SIG-M5 (cell line): Measurements from ENCODE around the gene EOMES.

Experiments
- DNase-seq: peaks from one replicate; lab custom pipeline; 2025; lab: John Stamatoyannopoulos, UW

Gene EOMES

GRCh38 chr3:27720899-27721716 is 1.0 kb downstream of the EOMES start:
- DNase-seq = no peak

- no peak for DNase-seq
Measured at GRCh38 chr3:27719314-27720003, 2.7 kb downstream of the EOMES start.

GRCh38 chr3:27718459-27718858 is 3.7 kb downstream of the EOMES start:
- no peak for DNase-seq

GRCh38 chr3:27717200-27717852 is 4.8 kb downstream of the EOMES start:
- DNase-seq = no peak

- no peak for DNase-seq
Measured at GRCh38 chr3:27716309-27716708, 5.8 kb downstream of the EOMES start.

GRCh38 chr3:27715863-27716262 is 6.3 kb downstream of the EOMES start:
- no peak for DNase-seq

- DNase-seq = no peak
Measured at GRCh38 chr3:27715454-27715806, 6.7 kb downstream of the EOMES start.

GRCh38 chr3:27714692-27715453 is 7.2 kb downstream of the EOMES start:
- no peak for DNase-seq

- DNase-seq = no peak
Measured at GRCh38 chr3:27714146-27714526, 8.0 kb downstream of the EOMES start.

- DNase-seq = no peak
Measured at GRCh38 chr3:27713435-27714145, 8.5 kb downstream of the EOMES start.

- DNase-seq = no peak
Measured at GRCh38 chr3:27713078-27713423, 9.1 kb downstream of the EOMES start.

- peak; percentile 38 for DNase-seq
Measured at GRCh38 chr3:27712136-27713077, 9.7 kb downstream of the EOMES start.

GRCh38 chr3:27708250-27708649 is 13.9 kb downstream of the EOMES start:
- DNase-seq = no peak

- peak; percentile 9 for DNase-seq
Measured at GRCh38 chr3:27699067-27699466, 23.1 kb downstream of the EOMES start.

- DNase-seq = no peak
Measured at GRCh38 chr3:27696906-27697305, 25.2 kb downstream of the EOMES start.

GRCh38 chr3:27695636-27696035 is 26.5 kb downstream of the EOMES start:
- DNase-seq = no peak

- DNase-seq = no peak
Measured at GRCh38 chr3:27688053-27688452, 34.1 kb downstream of the EOMES start.

- no peak for DNase-seq
Measured at GRCh38 chr3:27686642-27687041, 35.5 kb downstream of the EOMES start.

GRCh38 chr3:27685474-27685873 is 36.6 kb downstream of the EOMES start:
- no peak for DNase-seq

GRCh38 chr3:27684302-27684701 is 37.8 kb downstream of the EOMES start:
- no peak for DNase-seq
